Fibroblast of mammary gland (primary cell): ENCODE data around the gene CNNM4.
"Not testable (repeated sequence)": the region's sequence is repeated elsewhere in the genome, so short reads cannot be mapped to it uniquely, and the experiment has no call there.

Experiments
- DNase-seq: peaks from one replicate; pipeline ENCODE4 v3.0.0-alpha.2; 2010; ENCODE audit warnings: low read depth
- H3K4me3 ChIP-seq: 2 replicates; pipeline ENCODE4 v1.5.1; 2011; ENCODE audit warnings: low read depth, mild to moderate bottlenecking, low read length, moderate library complexity; ENCODE audit not compliant: control insufficient read depth
- TF ChIP-seq, protein P1 (sequence below): conservative IDR thresholded peaks from 2 replicates; pipeline ENCODE4 v1.5.1; 2011; ENCODE audit warnings: low read depth, low read length, inconsistent platforms; ENCODE audit not compliant: control insufficient read depth, insufficient read depth

Gene CNNM4

DNA sequence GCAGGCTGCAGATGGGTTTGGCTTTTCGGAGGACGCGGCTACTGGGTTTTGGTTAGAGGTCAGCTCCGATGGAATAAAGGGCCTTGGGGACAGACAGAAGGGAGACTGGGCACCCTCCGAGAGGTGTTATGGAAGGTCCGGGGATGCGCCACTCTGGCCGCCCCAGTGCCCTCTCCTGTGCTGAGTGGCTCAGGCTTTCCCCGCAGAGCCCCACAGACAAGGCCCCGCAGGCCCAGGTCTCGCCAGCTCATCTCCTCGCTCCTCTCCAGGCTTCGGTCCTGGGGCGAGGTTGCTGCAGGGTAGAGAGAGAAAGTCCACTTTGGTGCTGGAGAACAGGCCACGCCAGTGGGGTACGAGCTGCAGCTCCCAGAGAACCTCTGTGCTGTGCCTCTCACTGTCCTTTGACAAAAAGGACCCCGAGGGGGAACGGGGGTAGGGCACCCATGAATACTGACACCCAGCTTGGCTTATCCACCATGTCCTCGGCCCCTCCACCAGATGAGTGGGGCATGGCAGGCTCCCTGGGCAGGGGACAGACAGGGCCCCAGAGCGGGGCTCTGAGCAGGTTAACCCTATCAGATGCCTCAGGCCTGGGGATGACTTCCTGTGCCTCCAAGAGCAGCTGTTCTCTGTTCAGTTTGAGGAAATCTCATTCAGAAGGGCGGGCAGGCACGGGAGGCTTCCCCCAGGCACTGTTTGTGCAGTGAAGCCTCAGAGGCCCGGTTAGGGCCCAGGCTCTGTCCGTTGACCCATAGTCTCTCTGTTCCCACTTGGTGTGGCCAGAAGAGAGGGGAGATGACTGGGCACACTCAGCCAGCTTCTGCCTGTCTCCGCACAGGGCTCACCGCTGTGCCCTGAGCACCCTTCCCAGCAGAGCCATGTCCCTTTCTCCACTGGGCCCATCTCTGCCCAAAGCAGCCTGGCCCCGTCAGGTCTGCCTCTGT is 39.6 kb downstream of the CNNM4 start:
- no peak overlapping the region for H3K4me3 ChIP-seq
- TF ChIP-seq, protein P1, sequence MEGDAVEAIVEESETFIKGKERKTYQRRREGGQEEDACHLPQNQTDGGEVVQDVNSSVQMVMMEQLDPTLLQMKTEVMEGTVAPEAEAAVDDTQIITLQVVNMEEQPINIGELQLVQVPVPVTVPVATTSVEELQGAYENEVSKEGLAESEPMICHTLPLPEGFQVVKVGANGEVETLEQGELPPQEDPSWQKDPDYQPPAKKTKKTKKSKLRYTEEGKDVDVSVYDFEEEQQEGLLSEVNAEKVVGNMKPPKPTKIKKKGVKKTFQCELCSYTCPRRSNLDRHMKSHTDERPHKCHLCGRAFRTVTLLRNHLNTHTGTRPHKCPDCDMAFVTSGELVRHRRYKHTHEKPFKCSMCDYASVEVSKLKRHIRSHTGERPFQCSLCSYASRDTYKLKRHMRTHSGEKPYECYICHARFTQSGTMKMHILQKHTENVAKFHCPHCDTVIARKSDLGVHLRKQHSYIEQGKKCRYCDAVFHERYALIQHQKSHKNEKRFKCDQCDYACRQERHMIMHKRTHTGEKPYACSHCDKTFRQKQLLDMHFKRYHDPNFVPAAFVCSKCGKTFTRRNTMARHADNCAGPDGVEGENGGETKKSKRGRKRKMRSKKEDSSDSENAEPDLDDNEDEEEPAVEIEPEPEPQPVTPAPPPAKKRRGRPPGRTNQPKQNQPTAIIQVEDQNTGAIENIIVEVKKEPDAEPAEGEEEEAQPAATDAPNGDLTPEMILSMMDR: no peak

DNA sequence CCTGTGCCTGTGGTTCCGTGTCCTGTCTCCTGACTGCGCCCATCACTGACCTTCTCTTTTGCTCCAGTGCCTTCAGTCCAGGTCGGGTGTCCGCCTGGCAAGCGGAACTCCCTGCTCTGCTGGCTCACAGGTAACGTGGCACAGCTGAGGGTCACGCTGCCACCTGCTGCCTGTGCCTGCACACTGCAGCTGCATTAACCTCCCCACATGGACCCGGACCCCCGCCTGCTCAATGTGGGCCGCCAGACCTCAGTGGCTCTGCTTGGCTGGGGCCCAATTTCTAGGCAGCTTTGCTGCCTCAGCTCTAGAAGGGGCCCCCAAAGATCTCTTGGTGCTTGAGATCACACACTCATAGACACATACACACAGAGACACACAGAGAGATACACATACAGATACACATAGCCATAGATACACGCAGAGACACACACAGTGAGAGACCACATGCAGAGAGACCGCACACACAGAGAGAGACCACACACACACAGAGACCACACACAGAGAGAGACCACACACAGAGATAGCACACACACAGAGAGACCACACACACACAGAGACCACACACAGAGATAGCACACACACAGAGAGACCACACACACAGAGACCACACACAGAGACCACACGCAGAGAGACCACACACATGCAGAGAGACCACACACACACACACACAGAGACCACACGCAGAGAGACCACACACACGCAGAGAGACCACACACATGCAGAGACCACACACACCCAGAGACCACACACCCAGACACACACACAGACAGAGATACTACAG is 40.5 kb downstream of the CNNM4 start:
- H3K4me3 ChIP-seq: no peak overlapping the region
- DNase-seq: peak; percentile 50
- TF ChIP-seq, protein P1: peak; percentile 63

More for the DNA sequence above, 39.6 kb downstream of the CNNM4 start:
- no peak for DNase-seq

DNA sequence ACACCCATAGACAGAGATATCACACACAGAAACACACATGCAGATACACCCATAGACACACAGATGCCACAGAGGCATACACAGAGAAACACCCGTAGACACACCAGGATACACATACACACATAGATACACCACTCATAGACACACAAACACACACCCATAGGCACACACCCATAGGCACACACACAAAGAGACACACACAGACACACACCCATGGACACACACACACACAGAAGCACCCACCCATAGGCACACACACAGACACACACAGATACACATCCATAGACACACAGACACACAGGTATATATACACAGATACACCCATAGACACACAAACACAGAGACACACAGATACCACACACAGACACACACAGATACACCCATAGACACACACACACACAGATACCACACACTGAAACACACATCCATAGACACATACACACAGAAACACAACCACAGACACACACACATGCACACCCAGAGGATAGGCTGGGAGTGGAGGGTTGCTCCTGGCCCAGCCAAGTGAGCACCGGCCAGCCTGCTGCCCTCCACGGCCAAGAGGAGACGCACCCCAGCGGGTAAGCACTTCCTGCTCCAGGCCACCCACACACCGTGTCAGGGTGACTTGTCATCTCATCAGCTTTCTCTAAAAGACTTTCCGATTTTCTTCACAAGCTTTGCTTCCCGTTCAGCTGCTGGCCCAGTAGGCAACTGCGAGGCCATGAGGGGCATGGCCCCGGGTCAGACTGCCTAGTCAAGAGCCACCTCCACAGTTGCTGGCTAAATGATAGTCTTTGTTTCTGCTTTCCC is 41.3 kb downstream of the CNNM4 start:
- DNase-seq: no peak
- H3K4me3 ChIP-seq: no peak overlapping the region
- TF ChIP-seq, protein P1: no peak

DNA sequence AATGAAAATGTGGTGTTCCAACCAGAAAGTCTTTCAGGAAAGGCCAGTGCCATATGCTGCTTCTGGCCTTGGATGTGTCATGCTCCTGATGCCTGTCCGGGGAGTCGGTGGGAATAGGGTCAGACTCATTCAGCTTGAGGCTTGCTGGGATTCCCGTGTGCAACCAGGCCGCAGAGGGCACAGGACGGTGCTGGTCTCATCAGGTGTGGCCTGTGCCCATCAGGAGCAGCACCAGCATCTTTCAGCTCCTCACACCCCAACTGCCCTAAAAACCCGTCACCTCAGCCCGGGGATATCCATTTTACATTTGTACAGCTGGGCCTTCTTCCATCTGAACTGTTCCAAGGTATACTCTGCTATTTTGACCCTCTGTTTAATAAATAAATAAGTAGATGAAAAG is 42.0 kb downstream of the CNNM4 start:
- DNase-seq: no peak
- no peak overlapping the region for H3K4me3 ChIP-seq
- TF ChIP-seq, protein P1: no peak

DNA sequence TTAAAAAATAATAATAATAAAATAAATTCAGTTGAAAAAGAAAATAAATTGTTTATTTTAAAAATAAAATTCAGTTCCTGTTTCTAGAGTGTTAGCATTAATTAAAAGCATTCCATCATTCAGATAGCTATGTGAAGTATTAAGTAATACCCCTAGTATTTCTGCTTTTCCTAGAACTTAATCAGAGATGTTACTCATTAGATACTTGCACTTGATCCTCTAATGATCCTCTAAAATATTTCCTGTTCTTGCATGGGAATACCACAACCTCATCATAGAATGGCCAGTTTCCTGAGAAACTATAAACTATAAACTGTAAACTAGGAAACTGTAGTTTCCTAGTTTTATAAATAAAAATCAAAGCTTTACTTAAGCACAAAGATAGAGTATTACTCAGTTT is 44.3 kb downstream of the CNNM4 start:
- TF ChIP-seq, protein P1: no peak
- no peak for DNase-seq
- H3K4me3 ChIP-seq: no peak overlapping the region

DNA sequence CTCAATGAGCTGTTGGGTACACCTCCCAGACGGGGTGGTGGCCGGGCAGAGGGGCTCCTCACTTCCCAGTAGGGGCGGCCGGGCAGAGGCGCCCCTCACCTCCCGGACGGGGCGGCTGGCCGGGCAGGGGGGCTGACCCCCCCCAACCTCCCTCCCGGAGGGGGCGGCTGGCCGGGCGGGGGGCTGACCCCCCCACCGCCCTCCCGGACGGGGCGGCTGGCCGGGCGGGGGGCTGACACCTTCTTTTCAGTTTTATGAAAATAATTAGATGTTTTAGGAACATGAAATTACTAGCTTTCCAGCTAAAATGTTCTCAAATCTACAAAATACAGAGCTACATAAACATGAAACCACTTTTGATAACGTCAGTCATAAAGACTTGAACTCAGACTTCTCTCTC is 45.2 kb downstream of the CNNM4 start:
- DNase-seq, H3K4me3 ChIP-seq: not testable (repeated sequence)
